ENCODE results near the gene METTL25. TPM values are rescaled to one million over a fixed set of nuclear protein-coding genes. Genes with fewer than 3 reads are reported as not detected.

The METTL25 gene
- total and polyA plus RNA-seq, 4 donors, result 2.6 to 25.1 (median 8.6) TPM

- no peak for ATAC-seq (ENCODE audit: insufficient read depth, low FRiP score)
- Histone ChIP-seq H3K9me3 (ENCODE audit: control insufficient read depth in 4 of 4, insufficient read depth in 3 of 4, low read length in 3 of 4) (no peaks in the 10 kb centered on the region), H3K9ac (ENCODE audit: insufficient read depth in 1 of 2, low read length in 2 of 2) (no peak overlapping the region), H3K36me3 (ENCODE audit: control insufficient read depth in 4 of 4, insufficient read depth in 4 of 4, low read length in 4 of 4) (no peaks in the 10 kb centered on the region), H3K27me3 (ENCODE audit: control insufficient read depth in 3 of 3, insufficient read depth in 3 of 3, low read length in 2 of 3) (no peaks in the 10 kb centered on the region), H3K27ac (ENCODE audit: low read depth in 1 of 2, low read length in 1 of 2) (no peak overlapping the region), H3K4me3 (no peak overlapping the region), H3K4me1 (ENCODE audit: control insufficient read depth in 5 of 5, insufficient read depth in 5 of 5, low read length in 5 of 5) (no peaks in the 10 kb centered on the region)
- TF ChIP-seq, protein P1, sequence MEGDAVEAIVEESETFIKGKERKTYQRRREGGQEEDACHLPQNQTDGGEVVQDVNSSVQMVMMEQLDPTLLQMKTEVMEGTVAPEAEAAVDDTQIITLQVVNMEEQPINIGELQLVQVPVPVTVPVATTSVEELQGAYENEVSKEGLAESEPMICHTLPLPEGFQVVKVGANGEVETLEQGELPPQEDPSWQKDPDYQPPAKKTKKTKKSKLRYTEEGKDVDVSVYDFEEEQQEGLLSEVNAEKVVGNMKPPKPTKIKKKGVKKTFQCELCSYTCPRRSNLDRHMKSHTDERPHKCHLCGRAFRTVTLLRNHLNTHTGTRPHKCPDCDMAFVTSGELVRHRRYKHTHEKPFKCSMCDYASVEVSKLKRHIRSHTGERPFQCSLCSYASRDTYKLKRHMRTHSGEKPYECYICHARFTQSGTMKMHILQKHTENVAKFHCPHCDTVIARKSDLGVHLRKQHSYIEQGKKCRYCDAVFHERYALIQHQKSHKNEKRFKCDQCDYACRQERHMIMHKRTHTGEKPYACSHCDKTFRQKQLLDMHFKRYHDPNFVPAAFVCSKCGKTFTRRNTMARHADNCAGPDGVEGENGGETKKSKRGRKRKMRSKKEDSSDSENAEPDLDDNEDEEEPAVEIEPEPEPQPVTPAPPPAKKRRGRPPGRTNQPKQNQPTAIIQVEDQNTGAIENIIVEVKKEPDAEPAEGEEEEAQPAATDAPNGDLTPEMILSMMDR (IDR thresholded peaks at IDR 0.05; ENCODE audit: control extremely low read depth, extremely low read depth), result no peak
- 89 to 94% methylated on average over 1 of the region's 1 CpG for WGBS, 2 donors
- no peak for DNase-seq
These were observed 152.1 kb downstream of the METTL25 start for GRCh38 chr12:82510386-82510785.

DNA sequence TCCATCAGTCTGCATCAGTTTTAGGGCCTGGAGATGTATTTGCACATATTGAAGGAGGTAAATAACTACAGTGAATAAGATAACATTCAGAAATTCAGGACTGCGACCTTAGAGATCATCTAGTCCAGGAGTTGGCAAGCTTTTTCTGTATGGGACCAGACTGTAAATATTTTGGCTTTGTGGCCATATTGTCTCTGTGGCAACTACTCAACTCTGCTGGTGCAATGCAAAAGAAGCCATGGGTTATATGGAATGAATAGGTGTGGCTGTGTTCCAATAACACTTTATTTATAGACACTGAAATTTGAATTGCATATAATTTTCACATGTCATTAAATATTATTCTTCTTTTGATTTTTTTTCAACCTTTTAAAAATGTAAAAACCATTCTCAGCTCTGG is 156.6 kb downstream of the METTL25 start:
- no peak overlapping the region for H3K27ac ChIP-seq (ENCODE audit: low read depth in 1 of 2, low read length in 1 of 2)
- ATAC-seq (ENCODE audit: insufficient read depth, low FRiP score), result no peak
- H3K36me3 ChIP-seq (ENCODE audit: control insufficient read depth in 4 of 4, insufficient read depth in 4 of 4, low read length in 4 of 4), result no peaks in the 10 kb centered on the region
- no peaks in the 10 kb centered on the region for H3K27me3 ChIP-seq (ENCODE audit: control insufficient read depth in 3 of 3, insufficient read depth in 3 of 3, low read length in 2 of 3)
- no peak for DNase-seq
- TF ChIP-seq, protein P1 (IDR thresholded peaks at IDR 0.05; ENCODE audit: control extremely low read depth, extremely low read depth), result no peak
- H3K9ac ChIP-seq (ENCODE audit: insufficient read depth in 1 of 2, low read length in 2 of 2), result no peak overlapping the region
- no peak overlapping the region for H3K4me3 ChIP-seq
- WGBS, 2 donors, result 84 to 90% methylated on average over 1 of the region's 1 CpG
- no peaks in the 10 kb centered on the region for H3K4me1 ChIP-seq (ENCODE audit: control insufficient read depth in 5 of 5, insufficient read depth in 5 of 5, low read length in 5 of 5)
- no peaks in the 10 kb centered on the region for H3K9me3 ChIP-seq (ENCODE audit: control insufficient read depth in 4 of 4, insufficient read depth in 3 of 4, low read length in 3 of 4)

DNA sequence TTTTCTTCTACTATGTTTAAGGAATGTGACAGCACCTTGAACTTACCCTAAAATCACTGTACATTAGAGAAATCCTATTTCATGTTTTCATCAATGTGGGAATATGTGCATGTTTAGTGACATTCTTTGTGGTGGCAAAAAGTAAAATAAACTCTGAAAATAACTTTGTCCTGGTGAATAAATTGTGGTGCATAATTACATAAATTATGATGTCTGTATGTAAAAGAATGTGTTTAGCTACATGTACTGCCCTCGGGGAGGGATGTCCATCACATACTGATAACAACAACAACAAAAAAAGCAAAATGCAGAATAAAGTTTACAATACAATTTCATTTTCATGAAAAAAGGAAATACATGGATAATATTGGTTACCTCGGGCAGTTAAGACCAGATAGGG is 157.3 kb downstream of the METTL25 start:
- H3K9me3 ChIP-seq (ENCODE audit: control insufficient read depth in 4 of 4, insufficient read depth in 3 of 4, low read length in 3 of 4), result no peaks in the 10 kb centered on the region
- H3K4me3 ChIP-seq, result no peak overlapping the region
- no peaks in the 10 kb centered on the region for H3K4me1 ChIP-seq (ENCODE audit: control insufficient read depth in 5 of 5, insufficient read depth in 5 of 5, low read length in 5 of 5)
- WGBS, 2 donors, result 77% methylated on average over 2 of the region's 2 CpGs
- H3K27me3 ChIP-seq (ENCODE audit: control insufficient read depth in 3 of 3, insufficient read depth in 3 of 3, low read length in 2 of 3), result no peaks in the 10 kb centered on the region
- ATAC-seq (ENCODE audit: insufficient read depth, low FRiP score) (no peak), DNase-seq (no peak)
- no peak overlapping the region for H3K9ac ChIP-seq (ENCODE audit: insufficient read depth in 1 of 2, low read length in 2 of 2)
- TF ChIP-seq, protein P1 (IDR thresholded peaks at IDR 0.05; ENCODE audit: control extremely low read depth, extremely low read depth), result no peak
- no peak overlapping the region for H3K27ac ChIP-seq (ENCODE audit: low read depth in 1 of 2, low read length in 1 of 2)
- no peaks in the 10 kb centered on the region for H3K36me3 ChIP-seq (ENCODE audit: control insufficient read depth in 4 of 4, insufficient read depth in 4 of 4, low read length in 4 of 4)

- DNase-seq (no peak), ATAC-seq (ENCODE audit: insufficient read depth, low FRiP score) (no peak)
- TF ChIP-seq, protein P1 (IDR thresholded peaks at IDR 0.05; ENCODE audit: control extremely low read depth, extremely low read depth), result no peak
- H3K27ac ChIP-seq (ENCODE audit: low read depth in 1 of 2, low read length in 1 of 2), result no peak overlapping the region
- no peaks in the 10 kb centered on the region for H3K4me1 ChIP-seq (ENCODE audit: control insufficient read depth in 5 of 5, insufficient read depth in 5 of 5, low read length in 5 of 5)
- no peaks in the 10 kb centered on the region for H3K27me3 ChIP-seq (ENCODE audit: control insufficient read depth in 3 of 3, insufficient read depth in 3 of 3, low read length in 2 of 3)
- no peaks in the 10 kb centered on the region for H3K9me3 ChIP-seq (ENCODE audit: control insufficient read depth in 4 of 4, insufficient read depth in 3 of 4, low read length in 3 of 4)
- no peak overlapping the region for H3K9ac ChIP-seq (ENCODE audit: insufficient read depth in 1 of 2, low read length in 2 of 2)
- no peak overlapping the region for H3K4me3 ChIP-seq
- no peaks in the 10 kb centered on the region for H3K36me3 ChIP-seq (ENCODE audit: control insufficient read depth in 4 of 4, insufficient read depth in 4 of 4, low read length in 4 of 4)
These were observed 158.7 kb downstream of the METTL25 start for GRCh38 chr12:82517027-82517426.
